Activated T-helper 1 cell treated with Interleukin-2 at 50 U/mL for 16 hours (primary cell): Measurements from ENCODE around the gene PRKAA1.
"Not testable (repeated sequence)": the region's sequence is repeated elsewhere in the genome, so short reads cannot be mapped to it uniquely, and the experiment has no call there.

Experiments used
- DNase-seq: peaks from one replicate; pipeline ENCODE4 v3.0.0-alpha.2; 2020; ENCODE audit warnings: low read depth

The PRKAA1 gene

DNA sequence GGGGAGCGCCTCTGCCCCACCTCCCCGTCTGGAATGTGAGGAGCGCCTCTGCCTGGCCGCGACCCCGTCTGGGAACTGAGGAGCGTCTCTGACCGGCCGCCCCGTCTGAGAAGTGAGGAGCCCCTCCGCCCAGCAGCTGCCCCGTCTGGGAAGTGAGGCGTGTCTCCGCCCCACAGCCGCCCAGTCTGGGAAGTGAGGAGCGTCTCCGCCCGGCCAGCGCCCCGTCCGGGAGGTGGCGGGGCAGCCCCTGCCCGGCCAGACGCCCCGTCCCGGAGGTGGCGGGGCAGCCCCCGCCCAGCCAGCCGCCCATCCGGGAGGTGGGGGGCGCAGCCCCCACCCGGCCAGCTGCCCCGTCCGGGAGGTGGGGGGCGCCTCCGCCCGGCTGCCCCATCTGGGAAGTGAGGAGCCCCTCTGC, 75.7 kb downstream of the PRKAA1 start:
- DNase-seq = not testable (repeated sequence)

DNA sequence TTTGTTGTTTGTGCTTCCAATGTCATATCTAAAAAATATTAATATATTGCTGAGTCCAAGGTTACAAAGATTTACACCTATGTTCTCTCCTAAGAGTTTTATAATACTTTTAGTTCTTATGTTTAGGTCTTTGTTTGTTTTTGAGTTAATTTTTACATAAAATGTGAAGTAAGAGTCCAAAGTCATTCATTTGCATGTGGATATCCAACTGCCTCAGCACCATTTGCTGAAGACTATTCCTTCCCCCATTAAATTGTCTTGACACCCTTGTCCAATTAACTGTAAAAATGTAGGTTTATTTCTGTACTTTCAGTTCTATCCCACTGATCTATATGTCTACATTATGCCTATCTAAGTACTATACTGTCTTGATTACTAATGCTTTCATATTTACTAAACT, 78.1 kb downstream of the PRKAA1 start:
- no peak for DNase-seq

DNA sequence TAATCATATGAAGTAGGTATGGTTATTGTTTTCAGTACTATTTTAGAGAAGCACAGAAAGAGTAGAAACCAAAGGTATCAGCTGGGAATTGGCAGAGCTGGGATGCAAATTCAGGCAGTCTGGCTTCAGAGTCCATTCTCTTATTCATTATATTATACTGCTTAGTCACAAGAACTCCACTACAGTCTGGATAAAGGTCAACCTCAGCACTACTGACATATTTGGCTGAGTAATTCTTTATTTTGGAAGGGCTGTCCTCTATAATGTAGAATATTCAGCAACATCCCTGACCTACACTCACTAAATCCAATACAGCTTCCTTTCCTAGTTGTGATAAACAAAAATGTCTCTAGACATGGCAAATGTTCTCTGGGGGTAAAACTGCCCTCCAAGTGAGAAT, 80.9 kb downstream of the PRKAA1 start:
- no peak for DNase-seq

- DNase-seq = no peak
These were observed 81.6 kb downstream of the PRKAA1 start for GRCh38 chr5:40716590-40716989.

DNA sequence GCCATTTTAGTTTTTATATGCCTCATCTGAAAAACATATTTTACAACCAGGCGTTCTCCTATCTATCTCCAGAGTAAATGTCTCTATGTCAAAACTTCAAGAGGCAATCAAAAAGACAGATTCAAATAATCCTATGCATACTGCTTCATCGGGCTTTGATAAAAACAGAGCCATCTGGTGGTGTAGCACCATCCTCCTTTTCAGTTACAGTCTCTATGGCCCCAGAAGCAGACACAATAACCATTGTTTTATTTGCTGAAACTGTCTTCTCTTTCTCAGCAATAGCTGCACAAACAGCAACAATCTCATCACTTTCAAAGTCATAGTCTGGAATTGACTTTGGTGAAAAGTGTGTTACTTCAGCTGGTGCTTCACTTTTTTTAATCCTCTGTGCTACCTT, 82.2 kb downstream of the PRKAA1 start:
- no peak for DNase-seq

DNA sequence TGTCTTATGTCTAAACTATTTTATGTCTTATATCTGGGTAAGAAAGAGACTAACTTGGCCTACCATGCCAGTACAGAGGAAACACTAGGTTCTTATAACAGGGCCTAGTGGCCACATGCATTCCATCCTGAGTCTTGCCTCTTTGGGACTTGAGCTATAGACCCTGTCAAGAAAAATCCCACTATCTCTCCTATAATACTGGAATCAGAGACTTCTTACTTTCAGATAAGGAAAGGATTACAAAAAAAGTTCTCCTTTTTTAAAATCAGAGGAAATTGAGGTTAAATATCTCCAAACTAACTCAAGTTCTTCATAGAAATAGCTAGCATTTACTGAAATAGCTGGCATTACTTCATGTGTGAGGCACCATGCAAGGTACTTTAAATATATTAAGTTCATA, 84.2 kb downstream of the PRKAA1 start:
- no peak for DNase-seq

GRCh38 chr5:40710575-40710974, 87.6 kb downstream of the PRKAA1 start:
- not testable (repeated sequence) for DNase-seq
